Vein endothelial cell (primary cell): ENCODE data around the gene SENP1. TPM values are rescaled to one million over a fixed set of nuclear protein-coding genes. Genes with fewer than 3 reads are reported as not detected.
A peak's percentile ranks its signal among the peaks of the same experiment; 100 is the strongest.

Experiments
- small RNA-seq: library from RNA; depleted of rRNA; stranded (forward); fragments of <200 nt; gene quantifications from one replicate; pipeline ENCODE3, GENCODE V24; 2012
- total RNA-seq: library from RNA; depleted of rRNA; stranded (reverse); fragments of >200 nt; gene quantifications from 2 replicates; pipeline ENCODE4 v1.2.3, GENCODE V29; 2012

SENP1 gene
- total RNA-seq: 21.2 and 25.7 TPM in 2 replicates

DNA sequence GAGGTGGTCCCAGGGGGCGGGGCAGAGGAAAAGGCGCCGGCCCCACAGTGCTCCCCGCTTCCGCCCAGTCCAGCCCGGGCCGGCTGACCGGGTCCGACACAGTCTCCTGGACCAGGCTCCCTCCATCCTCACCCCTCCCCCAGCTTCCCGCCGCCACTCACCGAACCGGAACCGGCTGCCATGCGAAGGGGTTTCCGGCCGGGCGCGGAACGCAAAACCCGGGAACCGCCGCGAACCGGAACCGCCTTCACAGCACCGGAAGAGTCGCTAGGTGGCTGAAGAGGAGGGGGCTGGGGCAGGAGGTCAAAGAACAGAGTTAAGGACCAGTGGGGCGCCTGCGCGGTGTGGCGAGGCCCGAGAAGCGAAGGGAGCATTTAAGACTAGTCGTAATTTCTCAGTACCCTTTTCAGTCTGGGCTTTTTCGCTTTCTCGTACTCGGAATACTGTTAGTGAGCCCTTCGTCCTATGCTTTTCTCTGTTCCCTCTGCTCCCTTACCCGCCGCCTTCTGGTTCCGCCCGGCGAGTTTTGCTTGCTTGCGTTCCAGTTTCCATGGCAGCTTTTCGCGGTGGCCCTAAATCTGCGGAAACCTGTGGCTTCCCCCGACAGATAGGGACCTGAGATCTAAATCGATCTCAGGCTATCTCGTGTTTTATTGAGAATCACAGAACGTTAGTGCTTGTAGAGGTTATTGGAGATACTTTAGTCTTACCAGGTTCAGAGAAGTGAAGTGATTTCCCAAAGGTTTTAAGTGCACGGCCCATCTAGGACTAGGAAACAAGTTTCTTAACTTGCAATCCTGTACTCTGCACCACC lies at the start of gene SENP1:
SENP1 (minus strand) TSS at position 213 of the 814 bp plus-strand sequence. CDS start 4,607 bp downstream, outside the sequence.

DNA sequence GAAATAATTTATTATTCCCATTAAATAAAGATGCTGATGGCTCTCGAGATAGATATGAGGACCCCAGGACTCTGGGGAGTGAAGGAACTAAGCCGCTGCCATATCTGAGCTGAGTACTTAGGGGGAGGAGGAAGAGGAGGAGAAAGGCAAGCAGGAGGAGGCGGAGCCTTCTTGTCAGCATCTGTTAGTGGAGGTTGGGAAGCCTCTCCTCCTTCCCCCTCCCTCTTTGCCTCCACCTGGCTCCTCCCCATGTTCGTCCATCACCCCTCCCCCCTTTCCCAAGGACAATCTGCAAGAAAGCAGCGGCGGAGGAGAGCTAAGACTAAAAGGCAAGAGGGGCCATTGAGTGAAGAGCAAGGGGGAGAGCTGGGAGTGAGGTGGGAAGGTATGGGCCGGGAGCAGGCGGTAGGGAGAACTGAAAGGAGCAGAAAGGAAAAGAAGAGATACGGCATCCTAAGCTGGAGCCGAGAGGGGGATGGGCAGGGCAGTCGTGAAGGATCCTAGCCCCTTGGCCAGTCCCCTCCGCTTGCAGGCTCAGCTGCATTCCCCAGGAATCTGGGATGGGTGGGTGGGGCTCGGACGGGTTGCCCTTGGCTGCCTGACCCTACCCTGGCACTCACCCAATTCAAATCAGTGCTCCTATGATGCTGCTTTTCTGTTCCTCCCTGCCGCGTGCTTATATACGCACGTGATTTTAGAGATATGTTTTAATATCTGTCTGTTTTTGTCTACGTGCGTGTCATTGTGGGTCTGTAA lies 13.4 kb upstream of the SENP1 start, which contains the start of gene PFKM:
PFKM (plus strand) TSS at position 287 of the 756 bp plus-strand sequence. CDS start 3,411 bp downstream, outside the sequence.

DNA sequence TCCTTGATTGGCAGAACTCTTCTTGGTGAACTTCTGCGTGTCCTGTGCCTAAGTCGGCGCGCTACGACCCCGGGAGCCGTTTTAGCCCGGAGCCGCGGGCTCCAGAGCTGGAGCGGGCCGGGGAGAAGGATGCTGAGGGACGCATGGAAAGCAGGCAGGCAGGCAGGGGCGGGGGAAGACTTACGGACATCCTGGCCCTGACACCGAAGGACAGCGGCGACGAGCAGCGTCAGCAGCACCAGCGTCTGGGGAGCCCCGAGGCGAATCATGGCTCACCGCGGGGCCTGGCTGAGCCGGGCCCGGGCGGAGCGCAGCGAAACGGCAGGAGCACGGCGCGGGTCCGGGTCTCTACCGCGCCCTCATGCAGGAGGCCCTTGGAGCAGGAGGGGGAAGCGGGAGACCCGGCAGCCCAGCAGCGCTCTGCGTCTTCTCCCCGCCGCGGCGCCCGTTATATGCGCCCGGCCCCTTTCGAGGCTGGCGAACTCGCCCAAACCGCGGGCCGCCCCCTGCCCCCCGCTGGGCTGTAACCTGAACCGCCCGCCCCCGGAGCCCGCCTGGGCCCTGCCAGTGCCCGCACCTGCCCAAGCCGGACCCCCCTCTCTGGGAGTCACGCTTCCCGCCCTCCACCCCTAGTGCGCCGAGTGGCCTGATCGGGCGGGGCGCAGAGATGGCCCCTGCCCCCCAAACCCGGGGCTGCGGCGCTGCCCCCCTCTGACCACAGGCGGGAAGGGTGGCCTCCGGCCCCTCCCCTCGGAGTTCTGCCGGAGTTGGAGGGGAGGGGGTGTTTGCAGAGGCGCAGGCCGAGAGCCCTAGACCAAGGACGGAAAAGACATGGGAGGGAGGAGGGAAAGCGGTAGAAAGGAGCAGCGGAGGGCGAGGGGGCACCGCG lies 101.6 kb downstream of the SENP1 start, which contains the start of gene COL2A1:
COL2A1 (minus strand) TSS at position 424 of the 889 bp plus-strand sequence; CDS start at position 269, 155 bp downstream.

Small RNA genes lying within 50 kb of the gene (small RNA-seq; reads per million reads assigned to genes)
- gene MIR6505: 1.6 reads per million, percentile 74 among the genes with 10 or more reads in this experiment
- not detected for gene RNU6-1203P

Other genes with a start within 250 kb of the SENP1 start
- 0.33 and 0.38 TPM in 2 replicates for gene VDR, start 201.1 kb downstream of the SENP1 start, total RNA-seq
- 52.6 and 74.8 TPM in 2 replicates for gene TMEM106C, start 142.5 kb downstream of the SENP1 start, total RNA-seq
- gene COL2A1, start 101.6 kb downstream of the SENP1 start, total RNA-seq: under 0.01 TPM in 2 replicates
- 58.7 and 71.9 TPM in 2 replicates for gene PFKM, start 13.3 kb upstream of the SENP1 start, total RNA-seq
- gene ASB8, start 51.4 kb upstream of the SENP1 start, total RNA-seq: 24.7 and 25.2 TPM in 2 replicates
- gene CCDC184, start 77.6 kb upstream of the SENP1 start, total RNA-seq: under 0.01 and 0.10 TPM in 2 replicates
- not detected in 2 replicates for gene OR10AD1, start 97.2 kb upstream of the SENP1 start, total RNA-seq
- 3.4 and 3.9 TPM in 2 replicates for gene ZNF641, start 244.8 kb upstream of the SENP1 start, total RNA-seq